Stimulated activated CD8-positive, alpha-beta memory T cell treated with anti-CD3 and anti-CD28 coated beads, Interleukin-4, amount 100 ng/mL, for 24 hours (primary cell): Measurements from ENCODE around the gene SCUBE1.

ENCODE experiments used
- DNase-seq: peaks from one replicate; pipeline ENCODE4 v3.0.0-alpha.2; 2020; ENCODE audit warnings: low read depth

SCUBE1 gene

GRCh38 chr22:43236411-43237166 is 106.6 kb downstream of the SCUBE1 start:
- no peak for DNase-seq

GRCh38 chr22:43235445-43236409 is 107.4 kb downstream of the SCUBE1 start:
- no peak for DNase-seq

GRCh38 chr22:43234264-43234988 is 108.7 kb downstream of the SCUBE1 start:
- DNase-seq = no peak

- DNase-seq = no peak
Observed at GRCh38 chr22:43233529-43233928, 109.6 kb downstream of the SCUBE1 start.

- DNase-seq = no peak
Observed at GRCh38 chr22:43232445-43232844, 110.7 kb downstream of the SCUBE1 start.

- no peak for DNase-seq
Observed at GRCh38 chr22:43231724-43232034, 111.5 kb downstream of the SCUBE1 start.

- DNase-seq = peak; percentile 52
Observed at GRCh38 chr22:43230971-43231723, 112.0 kb downstream of the SCUBE1 start.

GRCh38 chr22:43230571-43230970 is 112.6 kb downstream of the SCUBE1 start:
- no peak for DNase-seq

- DNase-seq = no peak
Observed at GRCh38 chr22:43228863-43229262, 114.3 kb downstream of the SCUBE1 start.

GRCh38 chr22:43228330-43228729 is 114.8 kb downstream of the SCUBE1 start:
- no peak for DNase-seq

GRCh38 chr22:43227239-43227630 is 115.9 kb downstream of the SCUBE1 start:
- no peak for DNase-seq

- DNase-seq = no peak
Observed at GRCh38 chr22:43226377-43227238, 116.6 kb downstream of the SCUBE1 start.

GRCh38 chr22:43225609-43226008 is 117.6 kb downstream of the SCUBE1 start:
- DNase-seq = no peak

GRCh38 chr22:43222987-43223386 is 120.2 kb downstream of the SCUBE1 start:
- DNase-seq = no peak

GRCh38 chr22:43222262-43222661 is 120.9 kb downstream of the SCUBE1 start:
- DNase-seq = no peak

- no peak for DNase-seq
Observed at GRCh38 chr22:43220625-43221380, 122.4 kb downstream of the SCUBE1 start.

GRCh38 chr22:43218786-43219185 is 124.4 kb downstream of the SCUBE1 start:
- DNase-seq = no peak

- no peak for DNase-seq
Observed at GRCh38 chr22:43217285-43218030, 125.7 kb downstream of the SCUBE1 start.

- no peak for DNase-seq
Observed at GRCh38 chr22:43216738-43217137, 126.4 kb downstream of the SCUBE1 start.
